Testis (tissue), 2 donors: ENCODE measurements around the gene ZNF174.

ENCODE experiments used
- POLR2A ChIP-seq: fragments of 450-650 bp; IDR thresholded peaks from one replicate; pipeline ENCODE4 v1.6.1; 2017; ENCODE audit warnings: antibody characterized with exemption, mild to moderate bottlenecking, moderate library complexity
- TF ChIP-seq, protein P1 (sequence below), 3 experiments: fragments of 450-650 bp in 2 of 3; fragments of 200-600 bp in 1 of 3; sonication (generic) in 1 of 3; IDR thresholded peaks; one replicate each; pipeline ENCODE4 v1.5.1; 2016 to 2019; ENCODE audit warnings: antibody characterized with exemption in 3 of 3, mild to moderate bottlenecking in 2 of 3, moderate library complexity in 1 of 3

- TF ChIP-seq, protein P1, sequence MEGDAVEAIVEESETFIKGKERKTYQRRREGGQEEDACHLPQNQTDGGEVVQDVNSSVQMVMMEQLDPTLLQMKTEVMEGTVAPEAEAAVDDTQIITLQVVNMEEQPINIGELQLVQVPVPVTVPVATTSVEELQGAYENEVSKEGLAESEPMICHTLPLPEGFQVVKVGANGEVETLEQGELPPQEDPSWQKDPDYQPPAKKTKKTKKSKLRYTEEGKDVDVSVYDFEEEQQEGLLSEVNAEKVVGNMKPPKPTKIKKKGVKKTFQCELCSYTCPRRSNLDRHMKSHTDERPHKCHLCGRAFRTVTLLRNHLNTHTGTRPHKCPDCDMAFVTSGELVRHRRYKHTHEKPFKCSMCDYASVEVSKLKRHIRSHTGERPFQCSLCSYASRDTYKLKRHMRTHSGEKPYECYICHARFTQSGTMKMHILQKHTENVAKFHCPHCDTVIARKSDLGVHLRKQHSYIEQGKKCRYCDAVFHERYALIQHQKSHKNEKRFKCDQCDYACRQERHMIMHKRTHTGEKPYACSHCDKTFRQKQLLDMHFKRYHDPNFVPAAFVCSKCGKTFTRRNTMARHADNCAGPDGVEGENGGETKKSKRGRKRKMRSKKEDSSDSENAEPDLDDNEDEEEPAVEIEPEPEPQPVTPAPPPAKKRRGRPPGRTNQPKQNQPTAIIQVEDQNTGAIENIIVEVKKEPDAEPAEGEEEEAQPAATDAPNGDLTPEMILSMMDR (IDR thresholded peaks at IDR 0.05), result peak in 1 of 3 experiments; percentile 3
- TF ChIP-seq POLR2A, result no peak
These were observed 36.1 kb upstream of the ZNF174 start for GRCh38 chr16:3364774-3365427.
